ENCODE results near the gene ANKRD27. TPM values are rescaled to one million over a fixed set of nuclear protein-coding genes. Genes with fewer than 3 reads are reported as not detected.

The ANKRD27 gene
- total and polyA plus RNA-seq, 7 donors = 6.3 to 43.3 (median 16.9) TPM

DNA sequence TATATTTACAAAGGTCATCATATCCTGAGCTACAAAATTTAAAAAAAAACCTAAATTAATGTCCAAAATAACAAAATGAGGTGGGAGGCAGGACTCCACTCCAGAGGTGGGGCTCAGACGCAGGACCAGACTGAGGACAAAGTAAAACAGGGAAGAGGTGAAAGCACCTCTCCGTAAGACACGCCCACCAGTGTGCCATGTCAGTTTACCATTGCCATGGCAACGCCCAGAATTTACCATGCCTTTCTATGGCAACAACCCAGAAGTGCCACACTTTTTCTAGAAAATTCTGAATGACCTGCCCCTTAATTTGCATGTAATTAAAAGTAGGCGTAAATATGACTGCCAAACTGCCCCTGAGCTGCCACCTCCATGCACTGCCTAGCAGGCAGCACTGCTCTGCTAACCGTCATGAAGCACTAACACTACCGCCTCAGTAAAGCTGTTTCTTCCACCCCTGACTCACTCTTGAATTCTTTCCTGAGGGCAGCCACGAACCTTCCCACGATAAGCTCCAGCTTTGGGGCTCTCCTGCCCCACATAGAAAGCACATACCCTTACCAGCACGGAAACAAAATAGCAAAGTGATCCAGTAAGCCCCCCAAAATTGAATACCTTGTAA, 116.3 kb downstream of the ANKRD27 start:
- no peaks in the 10 kb centered on the region for H3K4me1 ChIP-seq
- 59 to 66% (median 59%) methylated on average over 10 of the region's 10 CpGs for WGBS, 3 donors
- no peak overlapping the region for H3K27ac ChIP-seq
- TF ChIP-seq, protein P1, sequence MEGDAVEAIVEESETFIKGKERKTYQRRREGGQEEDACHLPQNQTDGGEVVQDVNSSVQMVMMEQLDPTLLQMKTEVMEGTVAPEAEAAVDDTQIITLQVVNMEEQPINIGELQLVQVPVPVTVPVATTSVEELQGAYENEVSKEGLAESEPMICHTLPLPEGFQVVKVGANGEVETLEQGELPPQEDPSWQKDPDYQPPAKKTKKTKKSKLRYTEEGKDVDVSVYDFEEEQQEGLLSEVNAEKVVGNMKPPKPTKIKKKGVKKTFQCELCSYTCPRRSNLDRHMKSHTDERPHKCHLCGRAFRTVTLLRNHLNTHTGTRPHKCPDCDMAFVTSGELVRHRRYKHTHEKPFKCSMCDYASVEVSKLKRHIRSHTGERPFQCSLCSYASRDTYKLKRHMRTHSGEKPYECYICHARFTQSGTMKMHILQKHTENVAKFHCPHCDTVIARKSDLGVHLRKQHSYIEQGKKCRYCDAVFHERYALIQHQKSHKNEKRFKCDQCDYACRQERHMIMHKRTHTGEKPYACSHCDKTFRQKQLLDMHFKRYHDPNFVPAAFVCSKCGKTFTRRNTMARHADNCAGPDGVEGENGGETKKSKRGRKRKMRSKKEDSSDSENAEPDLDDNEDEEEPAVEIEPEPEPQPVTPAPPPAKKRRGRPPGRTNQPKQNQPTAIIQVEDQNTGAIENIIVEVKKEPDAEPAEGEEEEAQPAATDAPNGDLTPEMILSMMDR (IDR thresholded peaks at IDR 0.05) = no peak
- ATAC-seq (no peak), DNase-seq (no peak)
- H3K27me3 ChIP-seq (ENCODE audit: insufficient read depth in 3 of 3, low read length in 2 of 3) = no peaks in the 10 kb centered on the region
- H3K9me3 ChIP-seq = no peaks in the 10 kb centered on the region
- H3K36me3 ChIP-seq (ENCODE audit: insufficient read depth in 1 of 2, low read depth in 1 of 2) = no peaks in the 10 kb centered on the region
- intact Hi-C loops (cut with DNase I) = no loop called here
- H3K4me3 ChIP-seq = no peak overlapping the region

DNA sequence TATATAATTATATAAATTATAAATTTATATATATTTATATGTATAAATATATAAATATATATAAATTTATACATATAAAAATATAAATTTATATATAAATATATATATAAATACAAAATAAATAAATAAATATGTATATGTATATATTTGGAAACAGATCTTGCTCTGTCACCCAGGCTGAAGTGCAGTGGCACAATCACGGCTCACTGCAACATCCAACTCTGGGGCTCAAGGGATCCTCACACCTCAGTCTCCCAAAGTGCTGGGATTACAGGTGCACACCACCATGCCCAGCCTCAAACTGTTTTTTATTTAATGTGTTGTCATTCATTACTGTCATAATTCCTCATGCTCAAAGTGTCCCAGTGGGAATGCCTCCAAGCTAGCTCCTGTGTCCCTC, 119.2 kb downstream of the ANKRD27 start:
- TF ChIP-seq, protein P1 (IDR thresholded peaks at IDR 0.05) = no peak
- intact Hi-C loops (cut with DNase I) = no loop called here
- Histone ChIP-seq H3K36me3 (ENCODE audit: insufficient read depth in 1 of 2, low read depth in 1 of 2) (no peaks in the 10 kb centered on the region), H3K27ac (no peak overlapping the region), H3K27me3 (ENCODE audit: insufficient read depth in 3 of 3, low read length in 2 of 3) (no peaks in the 10 kb centered on the region), H3K9me3 (no peaks in the 10 kb centered on the region), H3K4me1 (no peaks in the 10 kb centered on the region), H3K4me3 (no peak overlapping the region)
- no peak for DNase-seq
- no peak for ATAC-seq
- WGBS, 3 donors = 58 to 91% (median 88%) methylated on average over 1 of the region's 1 CpG

DNA sequence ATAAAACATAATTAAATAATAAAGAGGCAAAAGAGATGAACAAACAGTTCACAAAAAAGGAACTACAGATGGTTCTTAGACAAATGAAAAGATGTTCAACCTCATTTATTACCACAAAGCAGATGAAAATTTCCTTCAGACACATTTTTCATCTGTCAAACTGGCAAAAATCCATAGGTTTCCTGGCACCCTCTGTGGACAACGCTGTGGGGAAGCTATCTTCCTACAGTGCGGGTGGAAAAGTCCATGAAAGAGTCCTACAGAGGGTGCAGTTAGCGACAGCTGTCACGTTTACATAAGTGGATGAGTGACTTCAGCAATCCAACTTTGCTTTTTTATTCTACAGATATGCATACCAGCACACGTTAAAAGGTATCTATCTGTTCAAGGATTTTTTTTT, 124.3 kb downstream of the ANKRD27 start:
- Histone ChIP-seq H3K4me3 (no peak overlapping the region), H3K27me3 (ENCODE audit: insufficient read depth in 3 of 3, low read length in 2 of 3) (no peaks in the 10 kb centered on the region), H3K9me3 (no peaks in the 10 kb centered on the region), H3K27ac (no peak overlapping the region), H3K36me3 (ENCODE audit: insufficient read depth in 1 of 2, low read depth in 1 of 2) (no peaks in the 10 kb centered on the region), H3K4me1 (no peaks in the 10 kb centered on the region)
- intact Hi-C loops (cut with DNase I) = no loop called here
- TF ChIP-seq, protein P1 (IDR thresholded peaks at IDR 0.05) = no peak
- ATAC-seq (no peak), DNase-seq (no peak)
- WGBS, 3 donors = 27 to 34% (median 32%) methylated on average over 5 of the region's 5 CpGs

Other genes starting within 250 kb of the ANKRD27 start
- 100 to 1,000 TPM in 2 of 4 donors, 10 to 100 TPM in 2; 86.5 to 173 (median 100) TPM for gene PDCD5, start 94.0 kb downstream of the ANKRD27 start, total RNA-seq
- gene PDCD5, start 94.0 kb downstream of the ANKRD27 start, polyA plus RNA-seq = 100 to 1,000 TPM; 112 to 186 (median 171) TPM
- 1 to 10 TPM in 3 of 4 donors, under 1 TPM in 1; 0.98 to 3.9 (median 2.8) TPM for gene RGS9BP, start 668 bp upstream of the ANKRD27 start, total RNA-seq
- 1 to 10 TPM in 2 of 3 donors, under 1 TPM in 1; 0.10 to 8.2 (median 3.8) TPM for gene RGS9BP, start 668 bp upstream of the ANKRD27 start, polyA plus RNA-seq
- 10 to 100 TPM; 17.0 to 18.6 (median 17.9) TPM for gene NUDT19, start 16.6 kb upstream of the ANKRD27 start, total RNA-seq
- 10 to 100 TPM; 10.7 to 27.5 (median 10.9) TPM for gene NUDT19, start 16.6 kb upstream of the ANKRD27 start, polyA plus RNA-seq
- gene TDRD12, start 44.6 kb upstream of the ANKRD27 start, total RNA-seq = under 1 TPM in 3 of 4 donors, not detected in 1; 0.17 to 0.28 (median 0.21) TPM
- gene TDRD12, start 44.6 kb upstream of the ANKRD27 start, polyA plus RNA-seq = under 1 TPM in 1 of 3 donors, not detected in 2; 0.14 TPM
- under 1 TPM in 1 of 4 donors, not detected in 3; 0.36 TPM for gene SLC7A9, start 194.6 kb upstream of the ANKRD27 start, total RNA-seq
- gene SLC7A9, start 194.6 kb upstream of the ANKRD27 start, polyA plus RNA-seq = under 1 TPM; 0.10 to 0.23 (median 0.10) TPM

All from psoas muscle (tissue), 8 donors.